Measurements from ENCODE around the gene SLMAP. TPM values are rescaled to one million over a fixed set of nuclear protein-coding genes. Genes with fewer than 3 reads are reported as not detected.

The SLMAP gene
- total RNA-seq, 1 experiment from 2014 or later = 49.2 TPM

DNA sequence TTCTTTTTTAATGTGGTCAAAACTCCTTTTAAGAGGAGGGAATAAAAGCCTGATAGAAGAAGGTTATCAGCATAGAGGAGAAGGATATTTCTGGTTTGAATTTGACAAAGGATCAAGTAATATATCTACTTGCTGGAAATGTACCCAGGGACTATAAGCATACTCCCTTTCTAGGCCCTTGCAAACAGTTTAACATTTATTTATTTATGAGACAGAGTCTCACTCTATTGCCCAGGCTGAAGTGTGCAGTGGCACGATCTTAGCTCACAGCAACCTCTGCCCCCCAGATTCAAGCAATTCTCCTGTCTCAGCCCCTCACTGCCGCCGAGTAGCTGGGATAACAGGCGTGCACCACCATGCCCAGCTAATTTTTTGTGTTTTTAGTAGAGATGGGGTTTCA lies 71.6 kb downstream of the SLMAP start:
- ATAC-seq (no peak), DNase-seq (ENCODE audit: low read depth, low spot score) (no peak)
- no peaks in the 10 kb centered on the region for H3K27me3 ChIP-seq (ENCODE audit: control insufficient read depth, insufficient read depth, low read length)
- BruUV-seq (replicated peaks) = no TSS peak
- in situ Hi-C loops (cut with HindIII; ENCODE audit: low pct_unique_long_range_greater_than_20kb, low sequenced_read_pairs) (no loop called here), intact Hi-C loops (cut with micrococcal nuclease; ENCODE audit: unreplicated experiment) (no loop called here)
- H3K36me3 ChIP-seq (ENCODE audit: control insufficient read depth, insufficient read depth, low read length) = no peaks in the 10 kb centered on the region
- POLR2A ChIA-PET = interaction anchor here (0.6 kb wide), 1 partner anchor 171 kb away, joined by 3 read pairs; no protein-coding TSS in a partner anchor
- no peak overlapping the region for H3K27ac ChIP-seq (ENCODE audit: low read length)
- H3K4me3 ChIP-seq (ENCODE audit: low read depth in 2 of 2, low read length in 2 of 2) = no peak overlapping the region
- CTCF ChIA-PET = no interaction called here
- no peaks in the 10 kb centered on the region for H3K9me3 ChIP-seq (ENCODE audit: control insufficient read depth, insufficient read depth, low read depth, low read length)
- no peak for TF ChIP-seq SIN3A (IDR thresholded peaks at IDR 0.05; ENCODE audit: borderline replicate concordance, insufficient read depth, low read depth, low read length)
- TF ChIP-seq CTCF (IDR thresholded peaks at IDR 0.05) = no peak
- no peak for TF ChIP-seq TCF7L2 (IDR thresholded peaks at IDR 0.05; ENCODE audit: low read depth, low read length)
- TF ChIP-seq, protein P1, sequence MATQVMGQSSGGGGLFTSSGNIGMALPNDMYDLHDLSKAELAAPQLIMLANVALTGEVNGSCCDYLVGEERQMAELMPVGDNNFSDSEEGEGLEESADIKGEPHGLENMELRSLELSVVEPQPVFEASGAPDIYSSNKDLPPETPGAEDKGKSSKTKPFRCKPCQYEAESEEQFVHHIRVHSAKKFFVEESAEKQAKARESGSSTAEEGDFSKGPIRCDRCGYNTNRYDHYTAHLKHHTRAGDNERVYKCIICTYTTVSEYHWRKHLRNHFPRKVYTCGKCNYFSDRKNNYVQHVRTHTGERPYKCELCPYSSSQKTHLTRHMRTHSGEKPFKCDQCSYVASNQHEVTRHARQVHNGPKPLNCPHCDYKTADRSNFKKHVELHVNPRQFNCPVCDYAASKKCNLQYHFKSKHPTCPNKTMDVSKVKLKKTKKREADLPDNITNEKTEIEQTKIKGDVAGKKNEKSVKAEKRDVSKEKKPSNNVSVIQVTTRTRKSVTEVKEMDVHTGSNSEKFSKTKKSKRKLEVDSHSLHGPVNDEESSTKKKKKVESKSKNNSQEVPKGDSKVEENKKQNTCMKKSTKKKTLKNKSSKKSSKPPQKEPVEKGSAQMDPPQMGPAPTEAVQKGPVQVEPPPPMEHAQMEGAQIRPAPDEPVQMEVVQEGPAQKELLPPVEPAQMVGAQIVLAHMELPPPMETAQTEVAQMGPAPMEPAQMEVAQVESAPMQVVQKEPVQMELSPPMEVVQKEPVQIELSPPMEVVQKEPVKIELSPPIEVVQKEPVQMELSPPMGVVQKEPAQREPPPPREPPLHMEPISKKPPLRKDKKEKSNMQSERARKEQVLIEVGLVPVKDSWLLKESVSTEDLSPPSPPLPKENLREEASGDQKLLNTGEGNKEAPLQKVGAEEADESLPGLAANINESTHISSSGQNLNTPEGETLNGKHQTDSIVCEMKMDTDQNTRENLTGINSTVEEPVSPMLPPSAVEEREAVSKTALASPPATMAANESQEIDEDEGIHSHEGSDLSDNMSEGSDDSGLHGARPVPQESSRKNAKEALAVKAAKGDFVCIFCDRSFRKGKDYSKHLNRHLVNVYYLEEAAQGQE (IDR thresholded peaks at IDR 0.05; ENCODE audit: insufficient read depth in 1 of 2, low read depth in 2 of 2, low read length in 1 of 2) = no peak
- no peak for TF ChIP-seq POLR2AphosphoS5 (IDR thresholded peaks at IDR 0.05; ENCODE audit: low read depth, low read length)
- H3K4me1 ChIP-seq (ENCODE audit: control insufficient read depth, insufficient read depth, low read length) = peaks cover 4% of the 10 kb centered on the region; the same call in 1 of the 2 replicates

- intact Hi-C loops (cut with micrococcal nuclease; ENCODE audit: unreplicated experiment) (no loop called here), in situ Hi-C loops (cut with HindIII; ENCODE audit: low pct_unique_long_range_greater_than_20kb, low sequenced_read_pairs) (no loop called here)
- TF ChIP-seq CTCF (IDR thresholded peaks at IDR 0.05) (no peak), POLR2AphosphoS5 (IDR thresholded peaks at IDR 0.05; ENCODE audit: low read depth, low read length) (no peak), TCF7L2 (IDR thresholded peaks at IDR 0.05; ENCODE audit: low read depth, low read length) (no peak), SIN3A (IDR thresholded peaks at IDR 0.05; ENCODE audit: borderline replicate concordance, insufficient read depth, low read depth, low read length) (no peak)
- TF ChIP-seq, protein P1 (IDR thresholded peaks at IDR 0.05; ENCODE audit: insufficient read depth in 1 of 2, low read depth in 2 of 2, low read length in 1 of 2) = no peak
- Histone ChIP-seq H3K9me3 (ENCODE audit: control insufficient read depth, insufficient read depth, low read depth, low read length) (no peaks in the 10 kb centered on the region), H3K27me3 (ENCODE audit: control insufficient read depth, insufficient read depth, low read length) (no peaks in the 10 kb centered on the region), H3K4me1 (ENCODE audit: control insufficient read depth, insufficient read depth, low read length) (no peaks in the 10 kb centered on the region; the same call in 1 of the 2 replicates), H3K27ac (ENCODE audit: low read length) (no peak overlapping the region), H3K36me3 (ENCODE audit: control insufficient read depth, insufficient read depth, low read length) (no peaks in the 10 kb centered on the region; the same call in 1 of the 2 replicates), H3K4me3 (ENCODE audit: low read depth in 2 of 2, low read length in 2 of 2) (no peak overlapping the region)
- ChIA-PET POLR2A (no interaction called here), CTCF (no interaction called here)
- ATAC-seq (no peak), DNase-seq (ENCODE audit: low read depth, low spot score) (no peak)
- BruUV-seq (replicated peaks) = no TSS peak
These were observed 76.4 kb downstream of the SLMAP start for GRCh38 chr3:57832486-57832885.
